Prostate gland (tissue), 2 donors: ENCODE data around the gene STPG3. TPM values are rescaled to one million over a fixed set of nuclear protein-coding genes. Genes with fewer than 3 reads are reported as not detected.

Experiments used
- DNase-seq: peaks from one replicate; pipeline ENCODE4 v3.0.0-alpha.2; 2019; ENCODE audit warnings: low spot score
- H3K27ac ChIP-seq, 2 donors: fragments of 200-600 bp; sonication (generic); 2 replicates each; pipeline ENCODE4 v1.5.1; 2017 to 2019
- H3K27me3 ChIP-seq: fragments of 200-600 bp; sonication (generic); replicated peaks from 2 replicates; pipeline ENCODE4 v1.5.1; 2019; ENCODE audit not compliant: insufficient read depth
- H3K36me3 ChIP-seq, 2 donors: fragments of 200-600 bp; sonication (generic); 1 replicate in 1 of 2; 2 replicates in 1 of 2; pipeline versions ENCODE4 v1.5.1 to v1.8.1; 2017 to 2019
- H3K4me1 ChIP-seq: fragments of 200-600 bp; sonication (generic); replicated peaks from 2 replicates; pipeline ENCODE4 v1.5.1; 2019
- H3K4me3 ChIP-seq, 2 donors: fragments of 200-600 bp; sonication (generic); 2 replicates each; pipeline ENCODE4 v1.5.1; 2017 to 2019
- H3K9me3 ChIP-seq: fragments of 200-600 bp; sonication (generic); 2 replicates; pipeline ENCODE4 v1.5.1; 2017
- CTCF ChIP-seq, 4 experiments: fragments of 200-600 bp in 2 of 4; fragments of 450-650 bp in 2 of 4; sonication (generic) in 2 of 4; IDR thresholded peaks; 1 replicate in 3 of 4; 2 replicates in 1 of 4; pipeline ENCODE4 v1.5.1; 2016 to 2019; ENCODE audit warnings: antibody characterized with exemption in 4 of 4, mild to moderate bottlenecking in 2 of 4, moderate library complexity in 2 of 4
- POLR2A ChIP-seq: fragments of 450-650 bp; IDR thresholded peaks from one replicate; pipeline ENCODE4 v1.6.1; 2016; ENCODE audit warnings: antibody characterized with exemption, mild to moderate bottlenecking
- POLR2AphosphoS5 ChIP-seq: sonication (generic); formaldehyde crosslinking; IDR thresholded peaks from one replicate; pipeline ENCODE4 v1.6.1; 2017; ENCODE audit warnings: antibody characterized with exemption
- WGBS: methylation state at CpG from one replicate; pipeline ENCODE4 v1.1.5; 2018; 5-methylcytosine and 5-hydroxymethylcytosine counted together
- intact Hi-C: fragments of 100-400 bp; cut with DNase I; formaldehyde crosslinking; loops from one replicate; pipeline ENCODE4 v1.14.2; 2022
- total RNA-seq, 2 donors: library from RNA; depleted of rRNA; stranded (reverse); fragments of >200 nt; gene quantifications; one replicate each; pipeline ENCODE4 v1.1.0, GENCODE V29; 2016

STPG3 gene
- total RNA-seq, 2 donors from 2014 or later: 4.2 TPM; not detected in 1

GRCh38 chr9:137243626-137244485 is 7.2 kb upstream of the STPG3 start:
- no peak for DNase-seq
- intact Hi-C loops: no loop called here
- no peaks in the 10 kb centered on the region for H3K9me3 ChIP-seq
- TF ChIP-seq POLR2AphosphoS5 (no peak), POLR2A (no peak)
- no peak overlapping the region for H3K27ac ChIP-seq
- H3K4me1 ChIP-seq: peaks cover 9% of the 10 kb centered on the region
- no peak overlapping the region for H3K4me3 ChIP-seq
- peaks cover 0 to 11% of the 10 kb centered on the region in 2 donors for H3K36me3 ChIP-seq
- no peaks in the 10 kb centered on the region for H3K27me3 ChIP-seq
- WGBS: 77% methylated on average over 15 of the region's 15 CpGs

- no peak for TF ChIP-seq POLR2AphosphoS5
- no peak for TF ChIP-seq POLR2A
- no peak for TF ChIP-seq CTCF (IDR thresholded peaks at IDR 0.05)
- Histone ChIP-seq H3K4me3 (no peak overlapping the region), H3K9me3 (no peaks in the 10 kb centered on the region), H3K27me3 (no peaks in the 10 kb centered on the region), H3K4me1 (peaks cover 7% of the 10 kb centered on the region), H3K36me3 (peaks cover 0 to 11% of the 10 kb centered on the region in 2 donors), H3K27ac (no peak overlapping the region)
- no peak for DNase-seq
- WGBS: 42% methylated on average over 32 of the region's 36 CpGs
- intact Hi-C loops: no loop called here
Measured at GRCh38 chr9:137244486-137245449, 6.3 kb upstream of the STPG3 start.

GRCh38 chr9:137245450-137246421 is 5.3 kb upstream of the STPG3 start:
- intact Hi-C loops: no loop called here
- Histone ChIP-seq H3K27ac (no peak overlapping the region), H3K36me3 (peaks cover 0 to 11% of the 10 kb centered on the region in 2 donors), H3K4me3 (no peak overlapping the region), H3K9me3 (no peaks in the 10 kb centered on the region), H3K4me1 (peaks cover 6% of the 10 kb centered on the region), H3K27me3 (no peaks in the 10 kb centered on the region)
- DNase-seq: no peak
- 81% methylated on average over 25 of the region's 25 CpGs for WGBS
- TF ChIP-seq POLR2A (no peak), POLR2AphosphoS5 (no peak), CTCF (IDR thresholded peaks at IDR 0.05) (no peak)

GRCh38 chr9:137247135-137247915 is 3.8 kb upstream of the STPG3 start:
- peaks cover 0 to 11% of the 10 kb centered on the region in 2 donors for H3K36me3 ChIP-seq
- TF ChIP-seq POLR2AphosphoS5 (no peak), POLR2A (no peak), CTCF (IDR thresholded peaks at IDR 0.05) (no peak)
- DNase-seq: no peak
- intact Hi-C loops: no loop called here
- peaks cover 6% of the 10 kb centered on the region for H3K4me1 ChIP-seq
- H3K27ac ChIP-seq: no peak overlapping the region
- WGBS: 58% methylated on average over 20 of the region's 20 CpGs
- no peak overlapping the region for H3K4me3 ChIP-seq
- H3K9me3 ChIP-seq: no peaks in the 10 kb centered on the region
- H3K27me3 ChIP-seq: no peaks in the 10 kb centered on the region
